GM18873 (cell line): ENCODE data around the gene DCN.

Source experiments
- ATAC-seq: cut with Tn5 transposase; IDR thresholded peaks from one replicate; pipeline ENCODE4 v1.9.1; 2021; ENCODE audit warnings: mild to moderate bottlenecking, moderate library complexity, moderate number of reproducible peaks; ENCODE audit not compliant: unreplicated experiment, low FRiP score

DCN gene

DNA sequence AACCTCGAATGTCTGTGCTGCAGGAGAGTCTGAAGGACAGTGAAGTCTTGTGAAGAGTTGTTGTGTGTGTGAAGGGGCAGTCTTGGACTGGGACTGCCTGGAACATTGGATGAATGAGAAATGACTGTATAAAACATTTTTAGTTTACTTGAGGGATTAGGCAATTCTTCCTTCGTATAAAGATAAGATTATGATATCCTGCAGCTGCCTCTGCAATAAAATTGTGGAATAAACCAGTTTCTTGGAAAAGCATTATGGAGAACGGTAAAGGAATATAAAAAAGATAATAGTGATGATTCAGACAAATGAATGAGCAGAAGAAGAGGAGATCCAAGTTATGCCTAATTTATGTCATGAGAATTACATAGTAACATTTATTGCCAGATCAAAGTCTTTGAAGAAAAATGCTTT lies 40.4 kb downstream of the DCN start:
- no peak for ATAC-seq

DNA sequence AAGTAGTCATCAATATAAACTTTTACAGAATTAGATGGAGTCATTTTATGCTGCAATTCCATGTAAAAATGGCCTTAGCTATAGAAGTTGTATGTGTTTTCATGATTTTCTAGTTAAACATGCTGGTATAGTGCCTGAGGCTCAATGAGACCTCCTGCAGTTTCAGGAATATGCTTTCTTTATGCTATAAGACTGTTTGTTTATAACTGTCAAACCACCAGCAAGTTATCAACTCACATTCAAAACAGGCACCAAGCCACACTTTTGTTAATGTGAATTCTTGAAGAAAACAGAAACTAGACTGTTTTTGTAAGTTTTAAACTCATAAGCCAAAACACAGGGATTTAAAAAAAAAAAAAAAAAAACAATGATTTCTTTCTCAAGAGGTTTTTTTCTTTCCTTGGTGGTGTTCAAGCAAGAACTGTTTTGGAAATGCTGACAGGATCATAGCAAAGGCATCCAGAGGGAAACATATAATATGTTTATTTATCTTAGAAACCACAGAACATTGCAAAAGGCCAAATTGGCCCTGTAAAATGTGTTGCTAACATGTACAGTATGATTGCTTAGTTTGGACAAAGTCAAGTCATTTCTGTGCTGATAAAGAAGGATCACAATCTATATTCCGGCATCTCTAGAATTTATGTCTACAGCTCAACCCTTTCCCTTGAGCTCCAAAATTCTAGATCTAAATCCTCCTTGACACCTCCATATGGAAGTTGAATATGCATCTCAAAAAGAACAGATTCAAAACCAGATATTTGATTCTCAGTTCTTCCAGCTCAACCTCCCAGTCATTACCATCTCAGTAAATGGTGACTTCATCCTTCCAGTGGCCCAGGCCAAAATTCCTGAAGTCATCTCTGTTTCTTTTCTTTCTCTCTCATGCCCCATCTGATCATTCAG lies 42.3 kb downstream of the DCN start:
- ATAC-seq = no peak

GRCh38 chr12:91139286-91139685 lies 43.3 kb downstream of the DCN start:
- no peak for ATAC-seq

DNA sequence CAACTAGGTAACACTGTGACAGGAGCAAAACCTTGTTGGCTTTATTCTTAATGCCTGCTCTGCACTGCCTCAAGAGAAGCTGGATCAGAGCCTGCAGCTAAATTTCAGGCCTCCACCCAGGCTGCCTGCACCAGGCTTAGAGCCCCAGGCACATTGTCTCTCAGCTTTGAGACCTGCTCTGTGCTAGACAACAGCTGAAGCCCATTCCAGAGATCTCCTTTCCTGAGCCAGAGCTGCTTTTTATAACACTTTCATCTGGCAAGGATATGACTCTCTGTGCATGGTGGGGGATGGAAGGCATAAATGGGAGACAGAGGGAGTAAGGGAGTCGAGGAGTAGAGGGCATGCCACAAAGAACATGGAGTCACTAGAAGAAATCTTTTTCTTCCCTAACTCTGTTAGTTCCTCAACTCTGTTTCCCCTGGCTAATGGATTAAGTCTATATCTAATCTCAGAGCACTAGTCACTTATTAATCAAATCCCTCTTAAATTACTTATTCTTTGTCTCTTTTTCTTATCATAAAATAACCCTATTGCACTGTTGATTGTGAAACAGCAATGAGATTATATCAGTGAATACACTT lies 44.2 kb downstream of the DCN start:
- no peak for ATAC-seq

- no peak for ATAC-seq
Measured at GRCh38 chr12:91133871-91134270, 48.7 kb downstream of the DCN start.

GRCh38 chr12:91129662-91130362 lies 52.8 kb downstream of the DCN start:
- ATAC-seq = no peak

- ATAC-seq = no peak
Measured at GRCh38 chr12:91127751-91128150, 54.9 kb downstream of the DCN start.

GRCh38 chr12:91127306-91127705 lies 55.3 kb downstream of the DCN start:
- no peak for ATAC-seq

- no peak for ATAC-seq
Measured at GRCh38 chr12:91126516-91126915, 56.1 kb downstream of the DCN start.

DNA sequence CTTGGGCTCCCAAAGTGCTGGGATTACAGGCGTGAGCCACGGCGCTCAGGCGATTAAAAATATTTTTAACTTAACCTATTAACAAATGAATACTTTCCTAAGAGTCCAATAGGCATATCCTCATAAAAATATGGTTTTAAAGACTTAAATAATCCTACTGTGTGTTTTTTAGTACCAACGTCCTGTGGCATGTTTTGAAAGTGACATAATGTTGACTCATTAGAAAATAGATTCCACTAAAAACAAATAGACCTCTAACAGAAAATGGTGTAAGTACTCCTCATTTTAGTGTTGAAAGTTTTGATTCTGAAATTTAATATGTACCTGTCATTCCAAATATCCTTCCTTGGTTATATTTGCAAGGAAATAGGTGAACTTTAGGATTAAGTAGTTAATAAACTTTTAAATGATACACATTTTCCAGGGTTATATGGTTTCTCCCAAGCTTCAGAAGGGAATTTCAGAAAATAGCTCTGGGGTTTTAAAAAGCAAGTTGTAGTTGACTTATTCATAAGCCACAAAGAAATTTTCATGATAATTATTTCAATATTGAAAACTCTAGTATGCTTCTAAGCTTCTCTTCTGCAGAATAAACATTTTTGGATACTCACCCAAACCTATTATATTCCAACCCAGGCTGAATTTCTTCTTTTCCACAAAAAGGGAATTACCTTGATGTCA lies 59.2 kb downstream of the DCN start:
- ATAC-seq = no peak

DNA sequence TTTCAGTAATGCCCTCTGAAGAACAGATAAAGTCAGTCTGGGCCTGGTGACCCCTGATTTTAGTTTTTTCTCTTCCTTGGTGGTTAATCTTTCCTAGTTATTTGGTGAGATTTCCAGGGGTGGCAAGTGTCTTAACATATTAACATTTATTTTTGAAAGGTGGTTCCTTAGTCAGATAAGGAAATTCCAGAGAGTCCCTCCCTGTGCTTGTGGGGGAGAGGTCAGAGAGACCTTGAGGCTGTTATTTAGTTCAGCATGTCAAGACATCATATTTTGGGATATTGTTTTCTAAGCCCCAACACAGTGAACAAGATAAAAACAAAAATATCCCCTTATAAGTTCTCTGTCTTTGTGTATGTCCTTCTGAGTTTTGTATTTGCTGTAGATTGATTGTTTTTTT lies 61.8 kb downstream of the DCN start:
- no peak for ATAC-seq

DNA sequence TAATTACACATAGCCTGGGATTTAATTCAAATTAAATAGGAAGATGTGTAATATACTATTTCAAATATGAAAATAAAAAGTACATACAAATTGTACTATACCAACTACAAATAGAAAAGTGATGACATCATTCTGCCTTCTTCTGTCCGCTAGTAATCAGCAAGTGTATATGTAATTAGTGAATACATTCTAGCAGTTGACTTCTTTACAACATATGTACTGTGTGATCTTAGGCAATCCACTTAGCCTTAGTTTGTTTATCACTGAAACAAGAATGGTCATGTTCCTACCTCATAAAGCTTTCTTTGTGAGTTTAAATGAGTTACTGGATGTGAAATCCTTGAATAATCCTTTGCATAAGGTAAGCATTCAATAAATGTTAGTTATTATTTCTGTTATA lies 63.5 kb downstream of the DCN start:
- ATAC-seq = no peak

DNA sequence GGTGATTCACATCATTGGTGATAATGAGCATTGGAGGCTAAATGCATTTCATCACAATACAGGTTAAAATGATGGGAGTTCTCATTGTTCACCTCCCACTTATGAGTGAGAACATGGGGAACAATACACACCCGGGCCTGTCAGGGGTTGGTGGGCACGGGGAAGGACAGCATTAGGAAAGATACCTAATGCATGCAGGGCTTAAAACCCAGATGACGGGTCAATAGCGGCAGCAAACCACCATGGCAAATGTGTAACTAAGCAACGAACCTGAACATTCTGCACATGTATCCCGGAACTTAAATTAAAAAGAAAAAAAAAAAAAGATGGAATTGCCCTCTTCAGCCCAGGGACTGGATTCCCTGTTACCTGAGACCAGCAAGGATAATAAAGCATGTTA lies 69.0 kb downstream of the DCN start:
- ATAC-seq = no peak

- ATAC-seq = no peak
Measured at GRCh38 chr12:91111366-91112325, 71.0 kb downstream of the DCN start, which contains the start of gene LUM. Gene LUM, minus strand, starts transcription at chr12:91111494. Its CDS starts 2,515 bp downstream, at chr12:91108979.

DNA sequence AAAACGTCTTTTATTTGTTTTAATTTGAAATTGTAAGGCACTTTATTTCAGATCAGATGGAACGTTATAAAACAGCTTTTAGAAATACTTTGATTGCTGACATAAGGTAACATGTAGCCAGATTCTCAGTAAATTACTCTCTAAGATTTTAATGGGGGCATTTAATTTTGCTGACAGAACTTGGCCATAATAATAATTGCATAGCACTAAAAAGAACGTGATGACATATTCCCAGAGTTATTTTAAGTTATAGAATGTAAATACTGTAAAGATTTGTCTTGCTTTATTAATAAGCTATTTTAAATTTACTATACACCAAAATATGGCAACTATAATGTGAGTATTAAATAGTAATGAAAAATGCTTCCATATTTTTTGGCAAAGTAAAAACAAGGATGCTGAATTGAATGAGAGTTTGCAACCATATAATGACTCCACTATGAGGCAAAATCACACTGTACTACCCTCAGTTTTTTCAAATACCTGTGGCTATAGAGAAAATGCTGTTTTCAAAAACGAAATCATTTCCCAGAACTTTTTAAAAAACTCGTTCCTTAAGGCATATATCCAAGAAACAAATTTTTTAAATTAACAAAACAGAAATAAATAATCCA lies 72.2 kb downstream of the DCN start:
- no peak for ATAC-seq

DNA sequence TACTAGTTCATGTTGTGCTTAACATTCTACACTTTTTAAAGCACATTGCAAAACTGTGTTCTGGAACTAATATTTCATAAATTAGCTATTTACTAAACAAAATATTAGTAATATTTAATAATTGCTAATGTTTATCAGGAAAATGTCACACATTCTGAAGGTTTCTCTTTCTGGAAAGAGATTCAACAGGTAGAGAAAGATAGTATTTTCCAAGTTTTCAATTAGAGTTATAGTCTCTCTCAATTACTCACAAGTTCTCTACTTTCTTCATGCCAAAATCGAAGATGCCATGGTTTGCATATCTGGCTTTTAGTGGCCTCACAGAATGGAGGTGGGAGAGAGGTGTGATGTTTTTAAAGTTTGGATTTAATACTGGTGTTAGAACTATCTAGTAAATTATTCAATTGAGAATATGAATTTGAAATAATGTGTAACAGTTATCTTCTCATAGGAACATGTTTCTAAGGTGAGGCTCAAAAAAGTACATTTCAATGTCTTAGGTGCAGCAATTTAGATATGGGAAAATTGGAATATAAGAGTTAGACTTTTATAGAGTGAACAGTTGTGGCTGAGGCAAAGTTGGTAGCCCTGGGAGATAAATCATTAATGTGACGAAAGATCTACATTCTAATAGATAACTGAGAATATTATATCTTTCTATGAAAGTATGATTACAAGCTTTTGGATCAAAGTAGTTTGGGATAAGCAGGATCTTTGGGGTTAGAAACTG lies 72.9 kb downstream of the DCN start:
- no peak for ATAC-seq

- peak; percentile 78 for ATAC-seq
Measured at GRCh38 chr12:91109148-91109564, 73.5 kb downstream of the DCN start.

DNA sequence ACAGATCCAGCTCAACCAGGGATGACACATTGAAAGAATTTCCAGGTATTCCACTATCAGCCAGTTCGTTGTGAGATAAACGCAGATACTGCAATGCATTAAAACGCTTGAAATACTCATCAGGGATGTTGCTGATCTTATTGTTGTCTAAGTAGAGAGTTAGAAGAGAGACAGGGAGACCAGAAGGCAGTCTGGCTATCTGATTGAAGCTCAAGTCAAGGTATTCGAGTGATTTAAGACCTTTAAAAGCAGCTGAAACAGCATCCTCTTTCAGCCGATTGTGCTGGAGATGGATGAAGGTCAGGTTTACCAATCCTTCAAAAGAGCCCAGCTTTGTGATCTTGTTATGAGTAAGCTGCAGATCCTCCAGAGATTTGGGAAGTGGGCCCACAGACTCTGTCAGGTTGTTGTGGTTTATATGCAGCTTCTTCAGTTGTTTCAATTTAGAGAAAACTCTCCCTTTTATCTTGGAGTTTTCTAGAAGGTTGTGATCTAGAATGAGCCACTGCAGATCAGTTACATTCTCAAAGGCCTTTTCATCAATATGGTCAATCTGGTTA lies 74.3 kb downstream of the DCN start:
- no peak for ATAC-seq
